Measurements from ENCODE around the gene INPP5A.

DNA sequence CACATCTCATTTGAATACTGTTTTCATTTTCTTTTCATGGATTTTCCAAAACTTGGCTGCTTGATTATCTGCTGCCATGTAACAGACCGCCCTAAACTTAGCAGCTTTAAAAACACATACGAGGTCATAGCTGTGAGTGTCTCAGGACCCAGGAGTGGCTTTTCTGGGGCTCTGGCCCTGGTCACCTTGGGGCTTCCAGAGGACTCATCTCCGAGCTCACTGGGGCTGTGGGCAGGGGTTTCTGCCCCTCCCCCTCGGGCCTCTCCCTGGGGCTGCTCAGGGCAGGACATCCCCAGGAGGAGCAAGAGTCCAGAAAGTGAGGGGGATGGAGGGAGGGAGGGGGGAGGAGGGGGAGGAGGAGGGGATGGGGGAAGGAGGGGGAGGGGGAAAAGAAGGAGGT is 171.3 kb downstream of the INPP5A start:
- TF ChIP-seq HNRNPLL (IDR thresholded peaks at IDR 0.05; ENCODE audit: low read depth, low read length, poor library complexity, severe bottlenecking) (no peak), NRF1 (conservative IDR thresholded peaks at IDR 0.05 in 1 of 2, IDR thresholded peaks at IDR 0.05 in 1 of 2) (no peak), GATAD2B (IDR thresholded peaks at IDR 0.05; ENCODE audit: borderline replicate concordance) (no peak), POLR2A (conservative IDR thresholded peaks at IDR 0.05) (no peak), JUN (IDR thresholded peaks at IDR 0.05; ENCODE audit: borderline replicate concordance, low read depth, low read length) (no peak), JUN (CRISPR knock-in tag; IDR thresholded peaks at IDR 0.05; ENCODE audit: borderline replicate concordance) (no peak), CTCF (IDR thresholded peaks at IDR 0.05 in 2 of 3, conservative IDR thresholded peaks at IDR 0.05 in 1 of 3; ENCODE audit: insufficient read depth in 2 of 3, low read depth in 1 of 3, low read length in 3 of 3) (no peak), RERE (CRISPR knock-in tag; IDR thresholded peaks at IDR 0.05; ENCODE audit: borderline replicate concordance) (no peak), EP300 (IDR thresholded peaks at IDR 0.05; ENCODE audit: low read length) (no peak), FOS (IDR thresholded peaks at IDR 0.05; ENCODE audit: extremely low read depth, insufficient read length) (no peak), REST (IDR thresholded peaks at IDR 0.05; ENCODE audit: borderline replicate concordance) (no peak), REST (CRISPR knock-in tag; IDR thresholded peaks at IDR 0.05; ENCODE audit: low read depth) (no peak), ZNF253 (CRISPR knock-in tag; conservative IDR thresholded peaks at IDR 0.05) (no peak)
- TF ChIP-seq, protein P1, sequence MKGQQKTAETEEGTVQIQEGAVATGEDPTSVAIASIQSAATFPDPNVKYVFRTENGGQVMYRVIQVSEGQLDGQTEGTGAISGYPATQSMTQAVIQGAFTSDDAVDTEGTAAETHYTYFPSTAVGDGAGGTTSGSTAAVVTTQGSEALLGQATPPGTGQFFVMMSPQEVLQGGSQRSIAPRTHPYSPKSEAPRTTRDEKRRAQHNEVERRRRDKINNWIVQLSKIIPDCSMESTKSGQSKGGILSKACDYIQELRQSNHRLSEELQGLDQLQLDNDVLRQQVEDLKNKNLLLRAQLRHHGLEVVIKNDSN (CRISPR knock-in tag; IDR thresholded peaks at IDR 0.05) = no peak
- TF ChIP-seq, protein P2, sequence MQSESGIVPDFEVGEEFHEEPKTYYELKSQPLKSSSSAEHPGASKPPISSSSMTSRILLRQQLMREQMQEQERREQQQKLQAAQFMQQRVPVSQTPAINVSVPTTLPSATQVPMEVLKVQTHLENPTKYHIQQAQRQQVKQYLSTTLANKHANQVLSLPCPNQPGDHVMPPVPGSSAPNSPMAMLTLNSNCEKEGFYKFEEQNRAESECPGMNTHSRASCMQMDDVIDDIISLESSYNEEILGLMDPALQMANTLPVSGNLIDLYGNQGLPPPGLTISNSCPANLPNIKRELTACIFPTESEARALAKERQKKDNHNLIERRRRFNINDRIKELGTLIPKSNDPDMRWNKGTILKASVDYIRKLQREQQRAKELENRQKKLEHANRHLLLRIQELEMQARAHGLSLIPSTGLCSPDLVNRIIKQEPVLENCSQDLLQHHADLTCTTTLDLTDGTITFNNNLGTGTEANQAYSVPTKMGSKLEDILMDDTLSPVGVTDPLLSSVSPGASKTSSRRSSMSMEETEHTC (IDR thresholded peaks at IDR 0.05) = no peak

Measured in K562 (cell line).